Measurements from ENCODE around the gene WDR70. TPM values are rescaled to one million over a fixed set of nuclear protein-coding genes. Genes with fewer than 3 reads are reported as not detected.

Gene WDR70
- total and polyA plus RNA-seq, 2 of the 8 experiments (the other 6 are each of a cell fraction or from before 2014, with no cell fraction given): 10.6 to 37.4 TPM

DNA sequence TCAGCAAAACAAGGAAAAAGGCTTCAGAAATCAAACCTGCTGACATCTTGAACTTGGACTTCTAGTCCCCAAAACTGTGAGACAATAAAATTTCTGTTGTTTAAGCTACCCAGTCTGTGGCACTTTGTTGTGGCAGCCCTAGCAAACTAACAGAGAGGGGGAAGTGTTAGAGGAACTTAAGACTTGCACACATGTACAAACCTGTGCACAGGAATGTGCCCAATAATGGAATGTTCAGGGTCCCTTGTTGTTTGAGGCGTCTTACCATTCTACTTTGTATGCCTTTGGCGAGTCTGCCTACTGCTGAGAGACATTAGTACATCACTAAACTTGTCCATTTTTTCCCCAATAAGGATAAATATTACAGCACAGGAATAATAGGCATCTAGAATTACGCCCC, 160.3 kb downstream of the WDR70 start:
- ChIA-PET POLR2A (ENCODE audit: partially characterized antibody) (no interaction called here), CTCF (ENCODE audit: partially characterized antibody) (interaction anchor here (2.3 kb wide), 1 partner anchor 16 kb away, joined by 8 read pairs; no protein-coding TSS in a partner anchor)
- no peak for FAIRE-seq

More for the DNA sequence above, 160.3 kb downstream of the WDR70 start:
- Histone ChIP-seq H3K9me3 (ENCODE audit: insufficient read depth in 2 of 2, low read depth in 1 of 2, low read length in 1 of 2) (no peaks in the 10 kb centered on the region), H2BK15ac (ENCODE audit: low read length) (no peak overlapping the region), H2AFZ (ENCODE audit: low read length) (no peak overlapping the region), H3K27me3 (replicated peaks in 1 of 4; ENCODE audit: control insufficient read depth in 3 of 4, extremely low read depth in 1 of 4, insufficient read depth in 3 of 4, low read length in 3 of 4) (no peaks in the 10 kb centered on the region), H4K8ac (ENCODE audit: extremely low read depth, insufficient read depth, low read length) (no peak overlapping the region), H3K18ac (ENCODE audit: extremely low read depth, low read length) (no peak overlapping the region), H2BK120ac (replicated peaks; ENCODE audit: low read depth, low read length) (no peak overlapping the region), H3K79me1 (ENCODE audit: low read depth, low read length) (no peaks in the 10 kb centered on the region), H3K79me2 (ENCODE audit: control insufficient read depth in 1 of 2, insufficient read depth in 2 of 2, low read length in 2 of 2) (no peaks in the 10 kb centered on the region), H2BK20ac (ENCODE audit: low read length) (no peak overlapping the region), H3K23ac (ENCODE audit: insufficient read length) (no peak overlapping the region), H2BK12ac (ENCODE audit: low read depth, low read length) (no peak overlapping the region), H3K4me1 (replicated peaks in 1 of 4; ENCODE audit: control insufficient read depth in 3 of 4, insufficient read depth in 4 of 4, low read length in 3 of 4) (no peaks in the 10 kb centered on the region), H3K9ac (replicated peaks in 1 of 4; ENCODE audit: extremely low read depth in 1 of 4, low read depth in 3 of 4, low read length in 3 of 4) (no peak overlapping the region), H3K4me2 (ENCODE audit: insufficient read depth in 1 of 2, low read depth in 2 of 2, low read length in 2 of 2) (no peak overlapping the region), H3K27ac (ENCODE audit: low read depth, low read length) (no peak overlapping the region), H3K56ac (replicated peaks; ENCODE audit: insufficient read length, low read depth, low read length) (no peak overlapping the region), H3K23me2 (ENCODE audit: low read depth, low read length) (no peaks in the 10 kb centered on the region), H2BK5ac (ENCODE audit: low read depth, low read length) (no peak overlapping the region), H2AK5ac (ENCODE audit: low read depth, low read length) (no peak overlapping the region), H3K14ac (ENCODE audit: insufficient read length) (no peak overlapping the region), H4K91ac (replicated peaks; ENCODE audit: insufficient read length, low read length) (no peak overlapping the region), H3K4me3 (ENCODE audit: extremely low read depth in 1 of 4, insufficient read depth in 2 of 4, low read depth in 3 of 4, low read length in 4 of 4) (no peak overlapping the region), H4K20me1 (replicated peaks in 1 of 2; ENCODE audit: control insufficient read depth in 1 of 2, insufficient read depth in 2 of 2, low read length in 2 of 2) (peaks cover 0 to 4% of the 10 kb centered on the region in 2 experiments), H3K36me3 (ENCODE audit: control insufficient read depth in 2 of 4, insufficient read depth in 4 of 4, low read length in 3 of 4) (no peaks in the 10 kb centered on the region), H3K4ac (replicated peaks; ENCODE audit: insufficient read length, low read depth, low read length) (no peak overlapping the region), H4K5ac (ENCODE audit: insufficient read length, low read depth, low read length) (no peak overlapping the region)
- TF ChIP-seq POLR2AphosphoS5 (IDR thresholded peaks at IDR 0.05; ENCODE audit: low read depth, low read length) (no peak), TAF7 (optimal IDR thresholded peaks at IDR 0.05; ENCODE audit: borderline replicate concordance, low read depth, low read length) (no peak), SIRT6 (IDR thresholded peaks at IDR 0.05; ENCODE audit: low read length) (no peak), JUN (IDR thresholded peaks at IDR 0.05; ENCODE audit: low read depth, low read length) (no peak), PHF8 (conservative IDR thresholded peaks at IDR 0.05; ENCODE audit: low read depth, low read length) (no peak), GTF2F1 (IDR thresholded peaks at IDR 0.05; ENCODE audit: borderline replicate concordance, low read depth, low read length) (no peak), TEAD4 (IDR thresholded peaks at IDR 0.05; ENCODE audit: low read depth, low read length) (no peak), ASH2L (IDR thresholded peaks at IDR 0.05; ENCODE audit: low read length) (no peak), SIN3A (conservative IDR thresholded peaks at IDR 0.05 in 1 of 2, IDR thresholded peaks at IDR 0.05 in 1 of 2; ENCODE audit: low read depth in 1 of 2, low read length in 2 of 2) (no peak), TAF1 (IDR thresholded peaks at IDR 0.05; ENCODE audit: low read depth, low read length) (no peak), SUZ12 (IDR thresholded peaks at IDR 0.05; ENCODE audit: low read length) (no peak), RBBP5 (IDR thresholded peaks at IDR 0.05; ENCODE audit: borderline replicate concordance, low read depth, low read length) (no peak), BACH1 (IDR thresholded peaks at IDR 0.05; ENCODE audit: low read length) (no peak), TCF12 (IDR thresholded peaks at IDR 0.05; ENCODE audit: low read depth, low read length) (no peak)
- WGBS, 2 experiments (ENCODE audit: extremely low coverage in 1 of 2, insufficient coverage in 1 of 2, insufficient read length in 1 of 2, insufficient replicate concordance in 2 of 2, low coverage in 1 of 2, low lambda C conversion rate in 2 of 2, missing lambda C conversion rate in 1 of 2): 91% methylated on average over 3 of the region's 3 CpGs; no CpG with 5 or more reads in 1 of the 2 experiments
- no peak for DNase-seq (ENCODE audit: low read depth in 1 of 2, low spot score in 2 of 2)
